B cell (primary cell): Measurements from ENCODE around the gene BLOC1S2.

ENCODE experiments used
- EZH2 ChIP-seq: IDR thresholded peaks from 2 replicates; pipeline ENCODE4 v1.6.1; 2012; ENCODE audit warnings: borderline replicate concordance, low read depth, mild to moderate bottlenecking, moderate library complexity, low read length; ENCODE audit not compliant: insufficient read depth, poor library complexity, severe bottlenecking
- TF ChIP-seq, protein P1 (sequence below): fragments of 200-600 bp; IDR thresholded peaks from one replicate; pipeline ENCODE4 v1.8.0; 2022; ENCODE audit warnings: antibody characterized with exemption, mild to moderate bottlenecking

DNA sequence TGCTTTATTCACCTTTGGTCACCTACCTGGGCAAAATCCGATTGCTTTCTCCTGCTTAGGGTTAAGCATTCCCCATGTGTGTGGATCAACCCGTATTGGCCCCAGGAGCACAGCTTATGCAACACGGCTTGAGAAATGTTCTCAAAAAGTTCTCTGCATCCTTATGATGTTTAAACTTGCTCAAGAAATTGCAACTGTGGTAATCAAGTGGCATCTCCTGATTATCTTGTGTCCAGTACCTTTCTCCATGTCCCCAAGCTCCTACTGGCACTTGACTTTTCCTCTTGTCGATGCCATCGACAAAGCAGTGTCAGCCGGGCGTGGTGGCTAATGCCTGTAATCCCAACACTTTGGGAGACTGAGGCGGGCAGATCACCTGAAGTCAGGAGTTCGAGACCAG, 48.3 kb upstream of the BLOC1S2 start:
- TF ChIP-seq, protein P1, sequence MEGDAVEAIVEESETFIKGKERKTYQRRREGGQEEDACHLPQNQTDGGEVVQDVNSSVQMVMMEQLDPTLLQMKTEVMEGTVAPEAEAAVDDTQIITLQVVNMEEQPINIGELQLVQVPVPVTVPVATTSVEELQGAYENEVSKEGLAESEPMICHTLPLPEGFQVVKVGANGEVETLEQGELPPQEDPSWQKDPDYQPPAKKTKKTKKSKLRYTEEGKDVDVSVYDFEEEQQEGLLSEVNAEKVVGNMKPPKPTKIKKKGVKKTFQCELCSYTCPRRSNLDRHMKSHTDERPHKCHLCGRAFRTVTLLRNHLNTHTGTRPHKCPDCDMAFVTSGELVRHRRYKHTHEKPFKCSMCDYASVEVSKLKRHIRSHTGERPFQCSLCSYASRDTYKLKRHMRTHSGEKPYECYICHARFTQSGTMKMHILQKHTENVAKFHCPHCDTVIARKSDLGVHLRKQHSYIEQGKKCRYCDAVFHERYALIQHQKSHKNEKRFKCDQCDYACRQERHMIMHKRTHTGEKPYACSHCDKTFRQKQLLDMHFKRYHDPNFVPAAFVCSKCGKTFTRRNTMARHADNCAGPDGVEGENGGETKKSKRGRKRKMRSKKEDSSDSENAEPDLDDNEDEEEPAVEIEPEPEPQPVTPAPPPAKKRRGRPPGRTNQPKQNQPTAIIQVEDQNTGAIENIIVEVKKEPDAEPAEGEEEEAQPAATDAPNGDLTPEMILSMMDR = no peak
- no peak for TF ChIP-seq EZH2
